ENCODE results near the gene MYBPC3.

- TF ChIP-seq POLR2A (IDR thresholded peaks at IDR 0.05; ENCODE audit: low read length) (no peak), CEBPB (IDR thresholded peaks at IDR 0.05) (no peak), CTCF (IDR thresholded peaks at IDR 0.05) (no peak), SMC3 (IDR thresholded peaks at IDR 0.05) (no peak), REST (IDR thresholded peaks at IDR 0.05) (no peak), JUN (IDR thresholded peaks at IDR 0.05) (no peak), RAD21 (conservative IDR thresholded peaks at IDR 0.05 in 1 of 2, IDR thresholded peaks at IDR 0.05 in 1 of 2) (no peak), EP300 (IDR thresholded peaks at IDR 0.05) (no peak), ESRRA (IDR thresholded peaks at IDR 0.05; ENCODE audit: borderline replicate concordance, low read length) (no peak), USF2 (IDR thresholded peaks at IDR 0.05) (no peak), NFE2L2 (conservative IDR thresholded peaks at IDR 0.05; ENCODE audit: low read length) (no peak), CBX8 (IDR thresholded peaks at IDR 0.05) (no peak), ZC3H11A (IDR thresholded peaks at IDR 0.05) (no peak), HEYL (CRISPR knock-in tag; IDR thresholded peaks at IDR 0.05) (no peak)
Observed at GRCh38 chr11:47302853-47303252, 49.6 kb downstream of the MYBPC3 start.
